ENCODE data around the gene C2. TPM values are rescaled to one million over a fixed set of nuclear protein-coding genes. Genes with fewer than 3 reads are reported as not detected.

Gene C2
- total and polyA plus RNA-seq, 2 donors (not counting 1 experiment from before 2014, with no cell fraction given) = 0.28 to 3.4 TPM

- no peak for TF ChIP-seq EZH2 (IDR thresholded peaks at IDR 0.05; ENCODE audit: borderline replicate concordance, insufficient read depth, low read depth, low read length, poor library complexity, severe bottlenecking)
- TF ChIP-seq CTCF (IDR thresholded peaks at IDR 0.05) = no peak
- peak within 1 kb of the TSS; percentile 99 for H2AFZ ChIP-seq (ENCODE audit: insufficient read depth, low read depth, low read length, poor library complexity, severe bottlenecking)
- ChIA-PET CTCF (interaction anchor here (0.6 to 1.5 kb wide), 7 partner anchors 10 to 300 kb away, joined by 3 to 5 read pairs (median 3); no protein-coding TSS in a partner anchor), POLR2A (interaction anchor here (0.6 to 1.7 kb wide), 13 partner anchors 10 to 739 kb away, joined by 3 to 9 read pairs (median 5); partner anchors contain the start of genes BAG6, C6orf47, DDAH2 and DXO)
- under 1% methylated on average over 43 of the region's 49 CpGs for WGBS (ENCODE audit: insufficient coverage)
- H3K9ac ChIP-seq (ENCODE audit: low read length) = peak within 1 kb of the TSS; percentile 95
- DNase-seq (peak; percentile 91), ATAC-seq (ENCODE audit: low read depth) (peak; percentile 46)
- peaks cover 13 to 30% of the 10 kb centered on the region in 2 donors for H3K4me1 ChIP-seq (ENCODE audit: control insufficient read depth in 2 of 2, insufficient read depth in 2 of 2, low read length in 2 of 2)
- H3K27me3 ChIP-seq (replicated peaks in 1 of 4; ENCODE audit: control extremely low read depth in 1 of 4, control insufficient read depth in 3 of 4, insufficient read depth in 4 of 4, low read length in 3 of 4) = no peaks in the 10 kb centered on the region
- H3K27ac Mint-ChIP-seq = peak within 1 kb of the TSS; percentile 95
- intact Hi-C loops (cut with micrococcal nuclease) = loop anchor here (1.0 to 5.0 kb wide), 8 partner anchors 34 to 351 kb away; partner anchors contain the start of genes ATP6V1G2, BAG6, CLIC1 and CSNK2B
- H3K4me3 ChIP-seq (ENCODE audit: control extremely low read depth in 1 of 5, extremely low read depth in 1 of 5, insufficient read depth in 1 of 5, low read depth in 2 of 5, low read length in 4 of 5) = peak within 1 kb of the TSS; percentile 80 to 100 (median 94)
- H3K4me2 ChIP-seq (replicated peaks; ENCODE audit: low read depth, low read length, poor library complexity, severe bottlenecking) = peak within 1 kb of the TSS; percentile 96
- peaks cover 0 to 11% of the 10 kb centered on the region in 2 experiments for H3K36me3 ChIP-seq (replicated peaks in 1 of 2; ENCODE audit: control extremely low read depth in 1 of 2, control insufficient read depth in 1 of 2, extremely low read depth in 1 of 2, insufficient read depth in 2 of 2, low read length in 1 of 2)
- no peaks in the 10 kb centered on the region for H4K20me1 ChIP-seq (ENCODE audit: control insufficient read depth, insufficient read depth, low read length, poor library complexity, severe bottlenecking)
- H3K27me3 Mint-ChIP-seq = no peaks in the 10 kb centered on the region
- no peaks in the 10 kb centered on the region for H3K9me3 Mint-ChIP-seq (ENCODE audit: insufficient read depth)
- no peaks in the 10 kb centered on the region for H3K9me3 ChIP-seq (ENCODE audit: control extremely low read depth in 1 of 3, control insufficient read depth in 2 of 3, insufficient read depth in 1 of 3, low read length in 2 of 3)
- H3K4me3 Mint-ChIP-seq = peak within 1 kb of the TSS; percentile 96
- H3K27ac ChIP-seq (ENCODE audit: low read length in 2 of 2) = peak within 1 kb of the TSS; percentile 76 to 85
- H3K79me2 ChIP-seq (ENCODE audit: control insufficient read depth, insufficient read depth, low read length) = peaks cover 4% of the 10 kb centered on the region
- peaks cover 36% of the 10 kb centered on the region for H3K4me1 Mint-ChIP-seq
Observed at GRCh38 chr6:31897612-31898382, 29.7 kb upstream of the C2 start, which contains the start of gene EHMT2. Gene EHMT2, minus strand, starts transcription at chr6:31897698. Its CDS starts 21 bp downstream, at chr6:31897677.

Data from B cell (primary cell).